HCT116 (cell line): ENCODE results near the gene SMYD3. TPM values are rescaled to one million over a fixed set of nuclear protein-coding genes. Genes with fewer than 3 reads are reported as not detected.

Experiments used
- ATAC-seq: fragments of 200-7000 bp; cut with Tn5 transposase; 2 replicates; pipeline ENCODE4 v1.9.1; 2020; ENCODE audit warnings: mild to moderate bottlenecking, moderate library complexity
- BruUV-seq: library from RNA; stranded (reverse); fragments of 400-500 nt; replicated peaks from 2 replicates; lab custom pipeline; 2021; lab: Mats Ljungman, UMichigan
- CTCF ChIA-PET: fragments of 300-600 bp; sonication (Branson Sonifier 250); formaldehyde crosslinking; loops from one replicate; lab custom pipeline; 2021; ENCODE audit warnings: antibody characterized with exemption; lab: Charles Lee
- POLR2A ChIA-PET: fragments of 300-600, 350-600 bp; sonication (Branson Sonifier 250); formaldehyde crosslinking; loops from one replicate; lab custom pipeline; 2021; ENCODE audit warnings: antibody characterized with exemption; lab: Charles Lee
- RAD21 ChIA-PET, 2 experiments: fragments of 300-600 bp; sonication (Branson Sonifier 250); formaldehyde crosslinking; loops; one replicate each; lab custom pipeline; 2023; ENCODE audit warnings: low total read pairs in 2 of 2; ENCODE audit not compliant: uncharacterized antibody in 2 of 2, unreplicated experiment in 2 of 2, low non-redundant PET in 1 of 2; lab: Charles Lee
- DNase-seq: peaks from one replicate; pipeline ENCODE4 v3.0.0-alpha.2; 2010; ENCODE audit warnings: low read depth, low spot score
- H2AFZ ChIP-seq: fragments of 200-600 bp; shearing (Covaris generic), sonication (generic); 2 replicates; pipeline ENCODE4 v1.6.1; 2017; ENCODE audit warnings: low read depth, mixed run types, mixed read lengths, antibody characterized with exemption, low read length; ENCODE audit not compliant: poor library complexity, severe bottlenecking
- H3K27ac ChIP-seq: 2 replicates; pipeline ENCODE4 v1.5.1; 2012; ENCODE audit warnings: low read depth, low read length
- H3K27me3 ChIP-seq: fragments of 200-600 bp; sonication (generic); 2 replicates; pipeline ENCODE4 v1.6.1; 2016; ENCODE audit warnings: mixed run types, low read length, mixed read lengths; ENCODE audit not compliant: insufficient read depth
- H3K36me3 ChIP-seq, 2 experiments: fragments of 200-500 bp in 1 of 2; fragments of 200-600 bp in 1 of 2; sonication (Bioruptor generic) in 1 of 2; sonication (generic) in 1 of 2; 2 replicates each; pipeline versions ENCODE4 v1.5.1 to v1.6.1; 2014 to 2016; ENCODE audit warnings: low read length in 2 of 2, inconsistent platforms in 1 of 2, mixed read lengths in 1 of 2, mixed run types in 1 of 2; ENCODE audit not compliant: insufficient read depth in 2 of 2, control insufficient read depth in 1 of 2
- H3K4me1 ChIP-seq, 2 experiments: fragments of 200-600 bp in 1 of 2; sonication (generic) in 1 of 2; 2 replicates each; pipeline versions ENCODE4 v1.5.1 to v1.6.1; 2012 to 2017; ENCODE audit warnings: low read length in 2 of 2, inconsistent platforms in 1 of 2, mild to moderate bottlenecking in 1 of 2, mixed read lengths in 1 of 2, mixed run types in 1 of 2, moderate library complexity in 1 of 2; ENCODE audit not compliant: insufficient read depth in 2 of 2, control insufficient read depth in 1 of 2
- H3K4me2 ChIP-seq: fragments of 200-600 bp; sonication (generic); 2 replicates; pipeline ENCODE4 v1.6.1; 2017; ENCODE audit warnings: mixed run types, low read length, mixed read lengths
- H3K4me3 ChIP-seq, 2 experiments: fragments of 200-600 bp in 1 of 2; sonication (generic) in 1 of 2; replicated peaks in 1 of 2; 2 replicates each; pipeline ENCODE4 v1.5.1; 2011 to 2016; ENCODE audit warnings: low read length in 2 of 2, control low read depth in 1 of 2, low read depth in 1 of 2, mild to moderate bottlenecking in 1 of 2, mixed read lengths in 1 of 2, mixed run types in 1 of 2
- H3K79me2 ChIP-seq: fragments of 200-600 bp; sonication (generic); 2 replicates; pipeline ENCODE4 v1.6.1; 2017; ENCODE audit warnings: mild to moderate bottlenecking, mixed run types, low read length, moderate library complexity, mixed read lengths; ENCODE audit not compliant: insufficient read depth
- H3K9ac ChIP-seq: fragments of 200-600 bp; sonication (generic); 2 replicates; pipeline ENCODE4 v1.6.1; 2016; ENCODE audit warnings: low read length, mixed read lengths
- H3K9me2 ChIP-seq: fragments of 200-600 bp; sonication (generic), shearing (Covaris generic); 2 replicates; pipeline ENCODE4 v1.6.1; 2017; ENCODE audit warnings: mixed run types, mild to moderate bottlenecking, moderate library complexity; ENCODE audit not compliant: insufficient read depth
- H3K9me3 ChIP-seq, 2 experiments: fragments of 200-500 bp in 1 of 2; fragments of 200-600 bp in 1 of 2; sonication (Bioruptor generic) in 1 of 2; sonication (generic) in 1 of 2; 2 replicates each; pipeline ENCODE4 v1.6.1; 2014 to 2017; ENCODE audit warnings: low read length in 2 of 2, mixed read lengths in 2 of 2, inconsistent platforms in 1 of 2, low read depth in 1 of 2, mild to moderate bottlenecking in 1 of 2, mixed run types in 1 of 2, moderate library complexity in 1 of 2; ENCODE audit not compliant: control insufficient read depth in 1 of 2, insufficient read depth in 1 of 2
- H4K20me1 ChIP-seq: fragments of 200-600 bp; sonication (generic), shearing (Covaris generic); 2 replicates; pipeline ENCODE4 v1.6.1; 2017; ENCODE audit warnings: mixed run types, mild to moderate bottlenecking, moderate library complexity; ENCODE audit not compliant: insufficient read depth
- CEBPB ChIP-seq: IDR thresholded peaks from 2 replicates; pipeline ENCODE4 v1.6.1; 2012; ENCODE audit warnings: low read depth
- EGR1 ChIP-seq: IDR thresholded peaks from 2 replicates; pipeline ENCODE4 v1.6.1; 2012; ENCODE audit warnings: low read depth
- FOSL1 ChIP-seq: IDR thresholded peaks from 2 replicates; pipeline ENCODE4 v1.6.1; 2012; ENCODE audit warnings: low read depth
- JUND ChIP-seq: IDR thresholded peaks from 2 replicates; pipeline ENCODE4 v1.6.1; 2012
- POLR2AphosphoS5 ChIP-seq: IDR thresholded peaks from 2 replicates; pipeline ENCODE4 v1.6.1; 2011; ENCODE audit warnings: mild to moderate bottlenecking, low read depth, low read length, moderate library complexity
- RAD21 ChIP-seq: IDR thresholded peaks from 2 replicates; pipeline ENCODE4 v1.6.1; 2012; ENCODE audit warnings: low read depth, mild to moderate bottlenecking
- REST ChIP-seq: IDR thresholded peaks from 2 replicates; pipeline ENCODE4 v1.6.1; 2012; ENCODE audit warnings: low read depth
- SP1 ChIP-seq: IDR thresholded peaks from 2 replicates; pipeline ENCODE4 v1.6.1; 2012; ENCODE audit warnings: low read depth
- TCF7L2 ChIP-seq: IDR thresholded peaks from 2 replicates; pipeline ENCODE4 v1.7.0; 2011; ENCODE audit warnings: borderline replicate concordance, inconsistent platforms; ENCODE audit not compliant: insufficient read depth, insufficient read length; ENCODE audit errors: extremely low read depth
- YY1 ChIP-seq: IDR thresholded peaks from 2 replicates; pipeline ENCODE4 v1.6.1; 2011; ENCODE audit warnings: low read length, low read depth, moderate library complexity, mild to moderate bottlenecking; ENCODE audit not compliant: insufficient replicate concordance; ENCODE audit errors: extremely low read depth
- intact Hi-C: fragments of 100-400 bp; cut with micrococcal nuclease; formaldehyde crosslinking; loops from 2 replicates; pipeline ENCODE4 v1.10.0; 2022
- total RNA-seq: library from RNA; stranded (reverse); gene quantifications from one replicate; pipeline ENCODE4 v1.2.1, GENCODE V29; 2021; ENCODE audit not compliant: unreplicated experiment

The SMYD3 gene
- total RNA-seq, 1 experiment from 2014 or later: 33.6 TPM

GRCh38 chr1:245987219-245987545 is 519.9 kb downstream of the SMYD3 start:
- no peak for TF ChIP-seq TCF7L2
- TF ChIP-seq SP1: no peak
- peak; percentile 2; the same call in 1 of the 2 replicates for TF ChIP-seq FOSL1
- 0 out of 2 replicates have a peak, but pooled peaks have one; percentile 14 for TF ChIP-seq CEBPB
- no peaks in the 10 kb centered on the region for H3K36me3 ChIP-seq
- H3K9ac ChIP-seq: no peak overlapping the region
- ChIA-PET RAD21 (no interaction called here), CTCF (interaction anchor here (1.7 kb wide), 1 partner anchor 16 kb away, joined by 3 read pairs; no protein-coding TSS in a partner anchor), POLR2A (no interaction called here)
- intact Hi-C loops: no loop called here
- no peak overlapping the region for H2AFZ ChIP-seq
- no TSS peak for BruUV-seq
- ATAC-seq: peak; percentile 53
- no peak for DNase-seq
- H3K27ac ChIP-seq: no peak overlapping the region
- peak overlapping the region in 1 of 2 experiments; percentile 29; a peak in 2 of 4 replicates for H3K4me3 ChIP-seq
- H3K79me2 ChIP-seq: no peaks in the 10 kb centered on the region
- H3K4me1 ChIP-seq: peaks cover 19 to 22% of the 10 kb centered on the region in 2 experiments
- H3K9me2 ChIP-seq: no peaks in the 10 kb centered on the region
- H4K20me1 ChIP-seq: no peaks in the 10 kb centered on the region
- H3K4me2 ChIP-seq: peak overlapping the region; percentile 74
- no peaks in the 10 kb centered on the region for H3K27me3 ChIP-seq
- H3K9me3 ChIP-seq: no peaks in the 10 kb centered on the region

- Histone ChIP-seq H3K36me3 (no peaks in the 10 kb centered on the region), H3K4me2 (peak overlapping the region; percentile 74), H3K4me1 (peaks cover 19 to 22% of the 10 kb centered on the region in 2 experiments), H3K9me2 (no peaks in the 10 kb centered on the region), H3K27me3 (no peaks in the 10 kb centered on the region), H2AFZ (no peak overlapping the region), H3K4me3 (peak overlapping the region in 1 of 2 experiments; percentile 29; a peak in 2 of 4 replicates), H3K79me2 (no peaks in the 10 kb centered on the region), H3K27ac (no peak overlapping the region), H4K20me1 (no peaks in the 10 kb centered on the region), H3K9ac (no peak overlapping the region), H3K9me3 (no peaks in the 10 kb centered on the region)
- TF ChIP-seq POLR2AphosphoS5 (no peak), RAD21 (no peak), JUND (peak; percentile 46; the same call in 1 of the 2 replicates), TCF7L2 (no peak), REST (no peak), EGR1 (peak; percentile 64), YY1 (no peak), FOSL1 (peak; percentile 33; the same call in 1 of the 2 replicates)
- RAD21 ChIA-PET: no interaction called here
- BruUV-seq: no TSS peak
- peak; percentile 82 for ATAC-seq
- peak; percentile 46 for DNase-seq
- POLR2A ChIA-PET: no interaction called here
- CTCF ChIA-PET: interaction anchor here (1.7 kb wide), 1 partner anchor 17 kb away, joined by 3 read pairs; no protein-coding TSS in a partner anchor
- intact Hi-C loops: no loop called here
These were observed 520.5 kb downstream of the SMYD3 start for GRCh38 chr1:245986404-245987218.
